GM18519 (cell line): ENCODE measurements around the gene RNF220.
A peak's percentile ranks its signal among the peaks of the same experiment; 100 is the strongest.

Experiments
- ATAC-seq: cut with Tn5 transposase; IDR thresholded peaks from one replicate; pipeline ENCODE4 v1.9.1; 2021; ENCODE audit warnings: mild to moderate bottlenecking, moderate library complexity; ENCODE audit not compliant: unreplicated experiment, low FRiP score

RNF220 gene

DNA sequence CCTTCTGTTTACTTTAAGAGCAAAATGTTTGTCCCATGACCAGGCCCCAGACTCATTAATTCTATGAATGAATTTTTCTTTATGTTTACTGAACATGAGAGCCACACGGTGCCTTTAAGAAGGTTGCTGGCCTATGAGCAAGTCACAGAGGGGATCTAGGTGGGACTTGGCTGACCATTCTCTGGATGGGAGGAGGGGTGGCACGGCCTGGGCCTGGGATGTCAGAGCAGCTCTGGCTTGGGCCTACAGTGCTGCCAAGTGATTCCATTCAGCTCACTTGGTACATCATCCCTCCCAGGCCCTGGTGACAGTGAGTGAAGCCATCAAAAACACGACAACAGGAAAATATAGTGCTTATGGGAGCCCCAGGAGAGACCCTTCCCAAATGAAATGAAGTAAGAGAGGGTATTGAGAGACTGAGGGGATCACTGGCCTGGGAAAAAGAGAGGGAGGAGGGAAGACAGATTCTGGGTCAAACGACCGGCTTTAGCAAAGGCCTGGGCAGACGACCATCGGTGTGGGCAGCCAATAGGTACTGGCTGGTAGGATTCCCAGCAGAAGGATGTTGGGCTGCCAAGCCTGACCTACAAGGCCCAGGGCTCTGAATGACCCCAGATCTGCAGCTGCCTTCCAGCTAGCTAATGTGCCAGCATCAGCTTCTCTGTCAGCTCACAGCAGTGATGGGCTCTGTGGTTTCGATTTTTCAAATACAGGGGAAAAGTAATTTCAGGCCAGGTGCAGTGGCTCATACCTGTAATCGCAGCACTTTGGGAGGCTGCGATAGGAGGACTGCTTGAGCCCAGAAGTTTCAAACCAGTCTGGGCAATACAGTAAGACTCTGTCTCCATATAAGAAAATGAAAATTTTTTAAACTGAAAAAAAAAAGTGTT is 265.9 kb downstream of the RNF220 start:
- ATAC-seq, result no peak

DNA sequence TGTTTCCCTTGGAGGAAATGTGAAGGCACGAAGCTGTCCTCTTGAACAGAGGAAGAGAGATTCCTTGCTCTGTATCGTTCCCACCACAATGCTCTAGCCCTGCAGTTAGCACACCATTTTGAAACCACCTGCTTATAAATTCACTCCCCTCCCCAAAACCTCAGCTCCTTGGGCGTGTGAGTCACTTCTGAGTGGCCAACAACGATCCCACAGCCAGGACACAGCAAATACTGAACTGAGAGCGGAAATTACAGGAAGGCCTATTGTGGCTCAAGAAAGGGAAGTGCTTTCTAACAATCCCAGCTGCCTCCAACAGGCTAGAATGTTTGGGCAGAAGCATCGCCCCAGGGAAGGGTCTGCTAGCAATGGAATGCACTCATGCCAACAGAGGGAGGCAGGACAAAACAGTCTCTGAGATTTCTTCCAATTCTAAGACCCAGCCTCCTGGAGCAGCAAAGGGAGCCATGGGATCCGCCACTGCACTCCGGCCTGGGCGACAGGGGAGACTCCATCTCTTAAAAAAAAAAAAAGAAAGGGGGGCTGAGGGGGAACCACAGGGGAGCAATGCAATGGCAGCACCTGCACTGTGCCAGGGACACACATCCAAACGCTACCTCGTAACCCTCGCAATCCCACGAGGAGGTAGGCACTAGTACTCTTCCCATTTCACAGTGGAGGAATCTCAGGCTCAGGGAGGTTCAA is 267.4 kb downstream of the RNF220 start:
- ATAC-seq, result no peak

DNA sequence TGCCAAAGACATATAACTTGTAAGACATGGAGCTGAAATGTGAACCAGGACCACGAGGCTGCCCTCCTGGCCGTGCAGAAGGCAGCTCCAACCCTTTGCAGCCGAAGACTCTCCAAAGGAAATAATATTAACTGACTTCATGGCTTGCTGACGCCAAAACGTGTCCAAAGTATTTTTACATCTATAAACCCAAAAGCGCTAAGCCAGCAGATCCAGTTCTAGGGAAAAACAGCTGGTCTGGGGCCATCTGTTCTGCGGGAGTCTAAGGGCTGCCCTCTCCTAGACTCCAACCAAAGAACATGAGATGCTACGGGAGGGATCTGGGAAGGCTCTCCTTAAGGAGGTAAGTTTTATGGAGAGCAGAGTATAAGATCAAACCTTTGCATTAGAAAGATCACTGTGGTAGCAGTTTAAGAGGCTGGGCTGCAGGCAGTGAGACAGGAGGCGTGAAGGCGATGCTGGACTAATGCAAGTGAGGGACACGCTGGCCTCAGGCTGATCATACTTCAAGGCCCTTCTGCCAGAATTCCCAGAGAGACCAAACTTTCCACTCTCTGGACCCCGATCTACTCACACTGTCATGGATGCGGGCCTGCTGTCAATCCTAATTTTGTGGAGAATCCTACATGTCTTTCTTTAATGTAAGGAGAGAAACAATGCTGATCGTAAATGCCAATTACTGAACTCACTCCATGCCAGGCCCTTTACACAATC is 268.1 kb downstream of the RNF220 start:
- ATAC-seq, result no peak

DNA sequence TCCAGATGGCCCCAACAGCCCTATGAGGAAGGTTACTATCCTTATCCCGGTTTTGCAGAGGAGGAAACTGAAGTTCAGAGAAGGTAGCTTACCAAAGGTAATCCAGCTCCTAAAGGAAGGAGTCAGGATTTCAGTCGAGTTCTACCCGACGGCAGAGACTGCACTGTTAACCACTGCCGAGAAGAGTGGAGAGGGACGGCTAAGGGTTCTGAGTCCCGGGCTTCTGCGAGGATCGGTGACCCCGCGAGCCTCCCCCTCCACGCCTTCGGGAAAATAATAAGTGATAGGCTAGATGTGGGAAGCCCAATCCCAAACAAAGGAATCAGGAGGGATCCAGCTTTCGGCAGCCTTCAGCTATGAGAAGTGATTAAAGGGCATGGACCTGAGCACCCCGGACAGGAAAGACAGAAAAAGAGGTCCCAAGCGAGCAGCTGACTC is 268.6 kb downstream of the RNF220 start:
- no peak for ATAC-seq

DNA sequence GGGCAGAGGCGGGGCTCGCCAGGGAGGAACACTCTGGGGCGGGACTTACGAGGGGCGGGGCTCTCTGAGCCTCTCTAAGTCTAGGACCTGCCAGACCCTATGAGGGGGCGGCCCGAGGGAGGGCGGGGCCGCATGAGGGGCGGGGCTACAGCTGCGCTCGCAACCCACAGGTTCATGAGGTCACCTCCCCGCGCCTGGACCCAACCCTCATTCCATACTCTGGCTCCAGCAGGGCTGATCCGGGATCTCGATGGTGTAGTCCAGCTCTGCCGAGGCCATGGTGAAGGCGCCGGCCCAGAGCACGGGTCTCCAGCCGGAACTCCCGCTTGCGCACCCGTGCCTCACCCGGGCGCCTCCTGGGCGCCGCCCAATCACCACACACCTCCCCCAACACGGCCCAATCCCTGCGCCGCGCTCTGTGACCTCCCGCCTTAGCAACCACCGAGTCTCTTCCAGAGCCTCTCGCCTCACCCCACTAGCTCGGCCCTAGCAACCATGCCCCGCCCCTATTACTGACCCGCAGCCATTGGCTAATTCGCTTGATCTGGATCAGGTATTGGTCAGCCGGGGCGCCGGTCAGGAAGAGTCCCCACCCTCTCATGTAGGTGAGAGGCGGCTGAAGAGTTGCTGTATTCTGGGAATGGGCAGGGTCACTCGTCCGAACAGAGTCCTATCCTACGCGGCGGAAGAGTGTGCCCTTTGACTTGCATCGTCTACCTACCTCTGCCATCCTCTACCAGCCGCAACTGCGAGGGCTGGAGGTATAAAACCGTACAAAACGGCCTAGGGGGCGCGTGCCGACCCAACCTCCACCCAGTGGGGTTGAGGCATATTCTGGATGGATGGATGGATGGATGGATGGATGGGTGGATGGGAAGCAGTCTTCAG is 269.3 kb downstream of the RNF220 start, which contains the start of the genes ARMH1 and TMEM53:
Gene ARMH1, plus strand, starts transcription at position 602 of the 888 bp plus-strand sequence. CDS start 14,984 bp downstream, outside the sequence.
Gene TMEM53, minus strand, starts transcription at position 369 of the 888 bp plus-strand sequence. Its CDS starts 90 bp downstream, at position 279.
- peak; percentile 87 for ATAC-seq

DNA sequence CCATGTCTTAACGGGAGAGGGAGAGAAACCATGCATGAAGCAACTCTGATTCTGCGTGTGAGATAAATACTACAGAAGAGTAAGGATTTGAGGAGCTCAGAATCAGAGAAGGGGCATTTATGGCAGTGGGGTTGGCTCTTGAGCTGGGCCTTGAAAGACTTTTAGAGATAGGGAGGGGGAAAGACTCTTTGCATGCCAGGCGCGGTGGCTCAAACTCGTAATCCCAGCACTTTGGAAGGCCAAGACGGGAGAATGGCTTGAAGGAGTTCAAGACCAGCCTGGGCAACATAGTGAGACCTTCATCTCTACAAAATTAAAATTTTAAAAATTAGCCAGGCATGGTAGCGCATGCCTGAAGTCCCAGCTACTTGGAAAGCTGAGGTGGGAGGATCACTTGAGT is 270.1 kb downstream of the RNF220 start:
- no peak for ATAC-seq

DNA sequence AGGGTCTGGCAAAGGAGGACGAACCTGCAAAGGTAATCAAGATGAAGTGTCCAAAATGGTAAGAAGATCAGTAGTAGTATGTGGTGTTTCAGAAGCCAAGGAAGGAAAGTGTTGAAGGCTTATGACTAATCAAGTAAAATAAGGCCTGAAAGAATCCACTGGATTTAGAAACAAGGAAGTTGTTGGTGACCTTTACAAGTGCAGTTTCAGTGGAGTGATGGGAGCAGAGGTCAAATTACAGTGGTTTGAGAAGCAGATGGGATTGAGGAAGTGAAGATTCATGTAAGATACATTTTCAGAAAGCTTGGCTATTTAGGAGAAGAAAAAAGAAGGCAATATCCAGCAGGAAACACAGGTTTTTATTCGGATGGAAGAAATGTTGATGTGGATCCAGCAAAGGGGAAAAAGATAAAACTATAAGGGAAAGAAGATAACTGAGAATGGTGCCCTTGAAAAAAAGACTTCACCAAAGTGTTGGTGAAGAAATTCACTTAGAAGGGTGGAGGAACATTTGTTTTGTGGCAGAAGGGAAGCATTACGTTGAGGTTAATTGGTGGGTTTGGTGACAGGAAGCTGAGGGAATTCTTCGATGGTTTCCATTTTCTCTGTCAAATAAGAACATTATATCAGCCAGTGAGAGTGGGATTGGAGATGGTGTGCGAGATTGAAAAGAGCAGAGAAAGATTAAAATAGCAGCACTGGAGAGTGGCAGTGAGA is 271.6 kb downstream of the RNF220 start:
- no peak for ATAC-seq

DNA sequence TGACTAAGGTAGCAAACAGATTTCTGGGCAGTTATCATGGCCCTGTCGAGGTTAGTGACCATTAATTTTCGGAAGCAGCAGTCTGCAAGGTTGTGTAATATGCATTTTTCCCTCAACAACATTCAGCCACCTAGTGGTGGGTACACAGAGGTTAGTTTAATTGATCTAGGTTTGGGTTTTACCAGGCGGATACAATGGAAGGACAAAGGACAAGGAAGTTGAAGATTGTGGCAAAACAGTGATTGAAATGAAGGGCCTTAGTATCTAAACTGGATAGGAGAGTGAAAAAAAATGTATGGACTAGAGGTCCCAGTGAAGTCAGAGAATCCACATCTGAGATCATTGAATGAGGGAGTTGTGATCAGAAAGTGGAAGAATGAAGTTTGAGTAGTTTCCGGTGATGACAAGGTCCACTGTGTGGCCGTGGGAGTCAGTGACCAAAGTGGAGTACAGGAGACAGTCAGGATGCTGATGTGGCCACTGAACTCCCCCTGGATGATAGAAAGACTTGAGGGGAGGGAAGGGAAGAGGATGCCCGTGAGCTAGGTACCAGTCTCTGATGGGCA is 272.2 kb downstream of the RNF220 start:
- ATAC-seq, result no peak

DNA sequence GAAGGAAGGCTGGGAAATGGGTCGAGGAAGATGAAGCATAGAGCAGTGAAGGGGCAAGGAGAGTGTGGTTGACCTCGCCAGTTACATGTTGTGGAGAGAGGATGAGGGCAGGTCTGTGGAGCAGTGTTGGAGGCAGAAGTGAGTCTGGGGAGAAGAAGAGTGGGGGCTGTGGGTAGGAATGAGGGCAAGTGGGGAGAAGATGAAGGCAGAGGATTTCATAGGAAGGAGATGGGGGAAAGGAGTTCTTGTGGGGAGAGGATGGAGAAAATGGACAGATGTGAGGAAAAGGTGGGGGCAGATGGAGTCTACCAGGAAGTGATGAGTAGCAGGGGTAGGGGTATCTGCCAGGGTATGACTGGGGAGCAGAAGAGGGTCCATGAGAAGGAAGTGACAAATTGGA is 273.1 kb downstream of the RNF220 start:
- ATAC-seq, result no peak

DNA sequence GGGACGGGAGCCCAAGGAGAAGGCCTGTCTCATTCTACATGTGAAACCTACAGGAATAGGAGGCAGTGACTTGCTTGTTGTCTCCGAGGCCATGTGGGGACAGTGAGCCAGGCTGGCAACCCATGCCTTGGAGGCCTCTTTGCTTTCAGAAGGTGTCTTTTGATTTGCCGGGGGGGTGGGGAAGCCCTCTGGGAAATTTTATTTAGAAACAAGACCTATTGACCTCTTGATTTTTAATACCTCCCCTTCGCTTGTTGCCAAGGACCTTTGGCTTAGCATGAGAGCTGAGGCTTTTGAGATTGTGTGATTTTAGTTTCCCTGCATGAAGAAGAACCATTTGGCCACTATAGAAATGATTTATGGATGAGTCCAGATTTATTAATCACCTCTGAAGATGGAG is 273.6 kb downstream of the RNF220 start:
- ATAC-seq, result no peak

DNA sequence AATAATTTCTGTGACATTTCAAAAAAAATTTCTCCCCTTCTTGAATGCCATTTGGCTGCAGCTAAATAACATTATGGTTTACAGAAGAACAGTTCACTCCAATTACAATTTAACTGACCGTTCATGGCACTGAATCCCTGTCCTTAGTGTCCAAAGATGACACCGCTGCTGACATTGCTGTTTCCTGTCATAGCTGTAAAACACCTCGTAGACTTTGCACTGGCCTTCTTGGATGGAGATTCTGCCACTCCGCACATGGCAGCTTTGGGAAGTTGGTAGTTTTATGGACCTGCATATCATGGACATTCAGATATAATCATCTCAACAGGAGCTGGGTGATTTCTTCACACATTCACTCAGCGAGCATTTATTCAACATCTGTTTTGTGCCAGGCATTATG is 274.4 kb downstream of the RNF220 start:
- no peak for ATAC-seq

DNA sequence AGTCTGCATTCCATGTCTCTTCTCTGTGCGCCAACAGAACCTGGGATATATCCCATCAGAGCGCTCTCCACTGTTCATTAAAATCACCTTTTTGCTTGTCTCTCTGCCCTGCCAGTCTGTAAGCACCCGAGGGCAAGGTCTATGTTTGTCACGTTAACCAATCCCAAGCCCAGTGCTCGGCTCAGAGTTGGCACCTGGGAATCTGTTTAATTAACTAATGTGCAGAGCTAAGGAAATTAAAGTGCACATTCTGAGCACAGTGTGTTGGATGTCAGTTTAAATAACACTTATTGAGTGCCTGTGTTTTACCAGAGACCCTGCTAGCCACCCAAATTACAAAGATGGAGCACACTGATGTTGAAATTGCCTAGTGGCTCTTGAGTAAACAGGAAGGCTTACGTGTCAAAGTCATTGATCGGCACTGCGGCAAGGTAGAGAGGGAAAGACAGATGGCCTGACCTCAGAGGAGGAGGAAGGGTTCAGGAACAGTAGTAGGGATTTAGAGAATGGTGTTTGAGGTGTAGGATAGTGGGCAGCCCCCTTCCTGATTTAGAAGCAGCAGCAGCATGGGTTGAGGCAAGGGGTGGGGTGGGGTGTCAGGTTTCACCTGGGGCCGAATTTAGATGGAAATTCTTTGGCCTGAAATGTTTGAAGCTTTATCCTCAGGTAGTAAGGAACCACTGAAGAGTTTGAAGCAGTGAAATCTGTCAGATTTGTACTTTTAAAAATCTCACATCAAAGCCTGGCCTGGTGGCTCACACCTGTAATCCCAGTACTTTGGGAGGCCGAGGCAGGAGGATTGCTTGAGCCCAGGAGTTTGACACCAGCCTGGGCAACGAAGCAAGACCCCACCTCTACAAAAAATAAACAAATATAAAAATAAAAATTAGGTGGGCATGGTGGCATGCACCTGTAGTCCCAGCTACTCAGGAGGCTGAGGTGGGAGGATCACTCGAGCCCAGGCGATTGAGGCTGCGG is 277.1 kb downstream of the RNF220 start:
- ATAC-seq, result no peak

DNA sequence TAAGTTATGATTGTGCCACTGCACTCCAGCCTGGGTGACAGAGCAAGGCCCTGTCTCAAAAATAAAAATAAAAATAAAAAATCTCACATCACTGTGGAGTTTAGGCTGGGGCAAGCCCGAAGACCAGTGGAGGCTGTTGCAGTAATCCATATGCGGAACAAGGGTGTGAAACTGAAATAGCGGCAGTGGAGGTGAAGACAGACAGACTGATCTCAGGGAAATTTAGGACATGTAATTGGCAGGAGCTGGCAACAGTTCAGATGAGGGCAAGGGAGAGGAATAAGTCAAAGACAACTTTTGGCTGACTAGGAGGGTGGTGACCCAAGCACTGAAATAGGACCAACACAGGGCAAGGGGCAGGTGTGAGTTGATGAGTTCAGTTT is 277.8 kb downstream of the RNF220 start:
- no peak for ATAC-seq

DNA sequence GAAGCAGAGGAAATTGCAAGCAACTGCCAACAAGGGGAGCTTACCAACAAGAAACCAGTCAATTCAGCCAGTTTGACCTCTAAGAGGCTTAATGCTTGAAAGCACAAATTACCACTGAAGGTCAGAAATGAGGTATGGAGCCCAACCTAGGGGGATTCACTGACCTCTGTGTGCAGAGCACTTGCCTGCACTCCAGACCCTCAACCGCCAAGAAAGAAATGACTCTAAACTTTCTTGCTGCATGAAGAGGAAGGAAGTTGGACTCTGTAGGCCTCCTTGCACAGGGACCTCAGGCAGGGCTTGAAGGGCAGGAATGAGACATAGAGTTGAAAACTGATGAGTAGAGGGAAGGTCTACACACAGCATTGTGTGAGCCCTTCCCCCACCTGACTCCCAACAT is 279.5 kb downstream of the RNF220 start:
- ATAC-seq, result peak; percentile 57

DNA sequence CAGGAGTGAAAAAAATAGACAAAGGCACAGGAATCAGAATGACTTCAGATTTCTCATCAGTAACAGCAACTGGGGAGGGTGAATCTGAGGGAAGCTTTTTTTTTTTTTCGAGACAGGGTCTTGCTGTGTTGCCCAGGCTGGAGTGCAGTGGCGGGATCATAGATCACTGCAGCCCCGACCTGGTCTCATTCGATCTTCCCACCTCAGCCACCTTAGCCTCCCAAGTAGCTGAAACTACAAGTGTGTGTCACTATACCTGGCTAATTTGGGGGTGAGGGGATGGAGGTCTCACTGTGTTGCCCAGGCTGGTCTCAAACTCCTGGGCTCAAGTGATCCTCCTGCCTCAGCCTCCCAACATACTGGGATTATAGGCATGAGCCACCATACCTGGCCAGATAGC is 280.2 kb downstream of the RNF220 start:
- no peak for ATAC-seq

DNA sequence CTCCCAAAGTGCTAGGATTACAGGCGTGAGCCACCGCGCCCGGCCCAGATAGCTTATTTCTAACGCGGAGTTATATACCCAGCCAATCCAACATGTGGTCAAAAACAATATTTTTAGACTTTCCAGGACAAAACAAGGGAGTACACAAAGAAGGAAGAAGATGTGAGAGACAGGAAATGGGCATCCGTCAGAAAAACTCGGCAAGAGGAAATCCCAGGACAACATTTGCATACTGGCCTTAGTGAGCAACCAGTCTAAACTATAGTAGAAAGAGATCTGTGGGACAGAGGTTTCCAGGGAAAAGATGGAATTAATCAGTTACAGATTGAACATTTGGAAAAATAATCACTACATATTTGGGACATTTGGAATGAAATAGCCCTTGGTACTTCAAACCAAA is 280.8 kb downstream of the RNF220 start:
- ATAC-seq, result no peak

DNA sequence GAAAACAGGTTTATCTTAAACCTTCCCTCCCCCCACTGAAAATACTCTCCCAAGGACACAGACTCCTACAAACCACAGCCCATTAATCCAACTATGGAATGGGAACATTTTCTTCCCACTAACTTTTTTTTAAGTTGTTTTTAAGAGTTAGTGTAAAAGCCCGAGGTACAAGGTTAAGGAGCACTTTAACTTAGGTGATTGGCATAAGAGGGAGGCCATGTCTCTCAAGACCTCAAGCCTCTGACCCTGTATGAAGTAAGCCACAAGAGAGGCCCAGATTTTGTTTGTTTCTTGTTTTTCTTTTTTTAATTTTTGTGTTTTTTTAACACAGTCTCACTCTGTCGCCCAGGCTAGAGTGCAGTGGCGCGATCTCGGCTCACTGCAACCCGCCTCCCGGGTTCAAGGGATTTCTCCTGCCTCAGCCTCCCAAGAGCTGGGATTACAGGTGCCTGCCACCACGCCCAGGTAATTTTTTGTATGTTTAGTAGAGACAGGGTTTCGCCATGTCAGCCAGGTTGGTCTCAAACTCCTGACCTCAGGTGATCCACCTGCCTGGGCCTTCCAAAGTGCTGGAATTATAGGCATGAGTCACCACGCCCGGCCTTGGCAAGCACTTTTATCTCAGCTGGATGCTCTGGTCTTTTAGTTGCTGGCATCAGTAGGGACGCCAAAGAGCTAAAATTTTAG is 283.8 kb downstream of the RNF220 start:
- no peak for ATAC-seq
